HCT116 (cell line): ENCODE measurements around the gene ZNF582. TPM values are rescaled to one million over a fixed set of nuclear protein-coding genes. Genes with fewer than 3 reads are reported as not detected.

Source experiments
- ATAC-seq: fragments of 200-7000 bp; cut with Tn5 transposase; 2 replicates; pipeline ENCODE4 v1.9.1; 2020; ENCODE audit warnings: mild to moderate bottlenecking, moderate library complexity
- BruUV-seq: library from RNA; stranded (reverse); fragments of 400-500 nt; replicated peaks from 2 replicates; lab custom pipeline; 2021; lab: Mats Ljungman, UMichigan
- CTCF ChIA-PET: fragments of 300-600 bp; sonication (Branson Sonifier 250); formaldehyde crosslinking; loops from one replicate; lab custom pipeline; 2021; ENCODE audit warnings: antibody characterized with exemption; lab: Charles Lee
- POLR2A ChIA-PET: fragments of 300-600, 350-600 bp; sonication (Branson Sonifier 250); formaldehyde crosslinking; loops from one replicate; lab custom pipeline; 2021; ENCODE audit warnings: antibody characterized with exemption; lab: Charles Lee
- RAD21 ChIA-PET, 2 experiments: fragments of 300-600 bp; sonication (Branson Sonifier 250); formaldehyde crosslinking; loops; one replicate each; lab custom pipeline; 2023; ENCODE audit warnings: low total read pairs in 2 of 2; ENCODE audit not compliant: uncharacterized antibody in 2 of 2, unreplicated experiment in 2 of 2, low non-redundant PET in 1 of 2; lab: Charles Lee
- DNase-seq: peaks from one replicate; pipeline ENCODE4 v3.0.0-alpha.2; 2010; ENCODE audit warnings: low read depth, low spot score
- H2AFZ ChIP-seq: fragments of 200-600 bp; shearing (Covaris generic), sonication (generic); 2 replicates; pipeline ENCODE4 v1.6.1; 2017; ENCODE audit warnings: low read depth, mixed run types, mixed read lengths, antibody characterized with exemption, low read length; ENCODE audit not compliant: poor library complexity, severe bottlenecking
- H3K27ac ChIP-seq: 2 replicates; pipeline ENCODE4 v1.5.1; 2012; ENCODE audit warnings: low read depth, low read length
- H3K27me3 ChIP-seq: fragments of 200-600 bp; sonication (generic); 2 replicates; pipeline ENCODE4 v1.6.1; 2016; ENCODE audit warnings: mixed run types, low read length, mixed read lengths; ENCODE audit not compliant: insufficient read depth
- H3K36me3 ChIP-seq, 2 experiments: fragments of 200-500 bp in 1 of 2; fragments of 200-600 bp in 1 of 2; sonication (Bioruptor generic) in 1 of 2; sonication (generic) in 1 of 2; 2 replicates each; pipeline versions ENCODE4 v1.5.1 to v1.6.1; 2014 to 2016; ENCODE audit warnings: low read length in 2 of 2, inconsistent platforms in 1 of 2, mixed read lengths in 1 of 2, mixed run types in 1 of 2; ENCODE audit not compliant: insufficient read depth in 2 of 2, control insufficient read depth in 1 of 2
- H3K4me1 ChIP-seq, 2 experiments: fragments of 200-600 bp in 1 of 2; sonication (generic) in 1 of 2; 2 replicates each; pipeline versions ENCODE4 v1.5.1 to v1.6.1; 2012 to 2017; ENCODE audit warnings: low read length in 2 of 2, inconsistent platforms in 1 of 2, mild to moderate bottlenecking in 1 of 2, mixed read lengths in 1 of 2, mixed run types in 1 of 2, moderate library complexity in 1 of 2; ENCODE audit not compliant: insufficient read depth in 2 of 2, control insufficient read depth in 1 of 2
- H3K4me2 ChIP-seq: fragments of 200-600 bp; sonication (generic); 2 replicates; pipeline ENCODE4 v1.6.1; 2017; ENCODE audit warnings: mixed run types, low read length, mixed read lengths
- H3K4me3 ChIP-seq, 2 experiments: fragments of 200-600 bp in 1 of 2; sonication (generic) in 1 of 2; replicated peaks in 1 of 2; 2 replicates each; pipeline ENCODE4 v1.5.1; 2011 to 2016; ENCODE audit warnings: low read length in 2 of 2, control low read depth in 1 of 2, low read depth in 1 of 2, mild to moderate bottlenecking in 1 of 2, mixed read lengths in 1 of 2, mixed run types in 1 of 2
- H3K79me2 ChIP-seq: fragments of 200-600 bp; sonication (generic); 2 replicates; pipeline ENCODE4 v1.6.1; 2017; ENCODE audit warnings: mild to moderate bottlenecking, mixed run types, low read length, moderate library complexity, mixed read lengths; ENCODE audit not compliant: insufficient read depth
- H3K9ac ChIP-seq: fragments of 200-600 bp; sonication (generic); 2 replicates; pipeline ENCODE4 v1.6.1; 2016; ENCODE audit warnings: low read length, mixed read lengths
- H3K9me2 ChIP-seq: fragments of 200-600 bp; sonication (generic), shearing (Covaris generic); 2 replicates; pipeline ENCODE4 v1.6.1; 2017; ENCODE audit warnings: mixed run types, mild to moderate bottlenecking, moderate library complexity; ENCODE audit not compliant: insufficient read depth
- H3K9me3 ChIP-seq, 2 experiments: fragments of 200-500 bp in 1 of 2; fragments of 200-600 bp in 1 of 2; sonication (Bioruptor generic) in 1 of 2; sonication (generic) in 1 of 2; 2 replicates each; pipeline ENCODE4 v1.6.1; 2014 to 2017; ENCODE audit warnings: low read length in 2 of 2, mixed read lengths in 2 of 2, inconsistent platforms in 1 of 2, low read depth in 1 of 2, mild to moderate bottlenecking in 1 of 2, mixed run types in 1 of 2, moderate library complexity in 1 of 2; ENCODE audit not compliant: control insufficient read depth in 1 of 2, insufficient read depth in 1 of 2
- H4K20me1 ChIP-seq: fragments of 200-600 bp; sonication (generic), shearing (Covaris generic); 2 replicates; pipeline ENCODE4 v1.6.1; 2017; ENCODE audit warnings: mixed run types, mild to moderate bottlenecking, moderate library complexity; ENCODE audit not compliant: insufficient read depth
- CBX3 ChIP-seq: IDR thresholded peaks from 2 replicates; pipeline ENCODE4 v1.6.1; 2012; ENCODE audit warnings: low read depth
- EGR1 ChIP-seq: IDR thresholded peaks from 2 replicates; pipeline ENCODE4 v1.6.1; 2012; ENCODE audit warnings: low read depth
- ELF1 ChIP-seq: IDR thresholded peaks from 2 replicates; pipeline ENCODE4 v1.6.1; 2012; ENCODE audit warnings: low read depth, borderline replicate concordance
- EZH2 ChIP-seq: fragments of 200-600 bp; sonication (generic); IDR thresholded peaks from 2 replicates; pipeline ENCODE4 v1.6.1; 2017; ENCODE audit warnings: antibody characterized with exemption, mixed run types
- POLR2A ChIP-seq: IDR thresholded peaks from 2 replicates; pipeline ENCODE4 v1.7.0; 2011; ENCODE audit warnings: borderline replicate concordance; ENCODE audit not compliant: insufficient read depth, insufficient read length; ENCODE audit errors: extremely low read depth
- RAD21 ChIP-seq: IDR thresholded peaks from 2 replicates; pipeline ENCODE4 v1.6.1; 2012; ENCODE audit warnings: low read depth, mild to moderate bottlenecking
- SP1 ChIP-seq: IDR thresholded peaks from 2 replicates; pipeline ENCODE4 v1.6.1; 2012; ENCODE audit warnings: low read depth
- TCF7L2 ChIP-seq: IDR thresholded peaks from 2 replicates; pipeline ENCODE4 v1.7.0; 2011; ENCODE audit warnings: borderline replicate concordance, inconsistent platforms; ENCODE audit not compliant: insufficient read depth, insufficient read length; ENCODE audit errors: extremely low read depth
- ZBTB33 ChIP-seq: IDR thresholded peaks from 2 replicates; pipeline ENCODE4 v1.6.1; 2011; ENCODE audit warnings: mild to moderate bottlenecking, low read length, moderate library complexity; ENCODE audit not compliant: insufficient replicate concordance; ENCODE audit errors: extremely low read depth
- ZFX ChIP-seq: fragments of 450-650 bp; IDR thresholded peaks from 2 replicates; pipeline ENCODE4 v1.6.1; 2017
- ZNF274 ChIP-seq: fragments of 200-500 bp; sonication (Bioruptor generic); IDR thresholded peaks from 2 replicates; pipeline ENCODE4 v1.6.1; 2014; ENCODE audit warnings: mild to moderate bottlenecking, low read depth, low read length, inconsistent platforms
- intact Hi-C: fragments of 100-400 bp; cut with micrococcal nuclease; formaldehyde crosslinking; loops from 2 replicates; pipeline ENCODE4 v1.10.0; 2022
- total RNA-seq: library from RNA; stranded (reverse); gene quantifications from one replicate; pipeline ENCODE4 v1.2.1, GENCODE V29; 2021; ENCODE audit not compliant: unreplicated experiment

Gene ZNF582
- total RNA-seq, 1 experiment from 2014 or later, result not detected

- RAD21 ChIA-PET, result no interaction called here
- Histone ChIP-seq H3K9ac (no peak overlapping the region), H3K9me2 (no peaks in the 10 kb centered on the region), H3K27me3 (no peaks in the 10 kb centered on the region), H2AFZ (no peak overlapping the region), H3K79me2 (no peaks in the 10 kb centered on the region), H3K9me3 (peaks cover 10 to 24% of the 10 kb centered on the region in 2 experiments; a peak in 2 of 4 replicates), H3K27ac (no peak overlapping the region), H4K20me1 (no peaks in the 10 kb centered on the region), H3K36me3 (no peaks in the 10 kb centered on the region), H3K4me1 (no peaks in the 10 kb centered on the region), H3K4me3 (no peak overlapping the region), H3K4me2 (no peak overlapping the region)
- no peak for ATAC-seq
- TF ChIP-seq RAD21 (no peak), TCF7L2 (no peak), CBX3 (no peak), ZBTB33 (no peak), EGR1 (no peak), SP1 (no peak), EZH2 (no peak), ZNF274 (no peak), POLR2A (no peak), ELF1 (no peak), ZFX (no peak)
- POLR2A ChIA-PET, result no interaction called here
- DNase-seq, result no peak
- intact Hi-C loops, result no loop called here
- CTCF ChIA-PET, result no interaction called here
- no TSS peak for BruUV-seq
Observed at GRCh38 chr19:56377105-56377924, 16.0 kb downstream of the ZNF582 start.
